HL-60 (cell line): ENCODE data around the gene CRYBG3.

ENCODE experiments used
- POLR2AphosphoS5 ChIP-seq: IDR thresholded peaks from 2 replicates; pipeline ENCODE4 v1.6.1; 2012; ENCODE audit warnings: low read depth
- TF ChIP-seq, protein P1 (sequence below): IDR thresholded peaks from one replicate; pipeline ENCODE4 v1.5.1; 2011; ENCODE audit warnings: low read length, control low read depth, inconsistent platforms; ENCODE audit not compliant: insufficient read depth
- TF ChIP-seq, protein P2 (sequence below): IDR thresholded peaks from 2 replicates; pipeline ENCODE4 v1.6.1; 2012; ENCODE audit warnings: low read depth; ENCODE audit not compliant: insufficient replicate concordance

DNA sequence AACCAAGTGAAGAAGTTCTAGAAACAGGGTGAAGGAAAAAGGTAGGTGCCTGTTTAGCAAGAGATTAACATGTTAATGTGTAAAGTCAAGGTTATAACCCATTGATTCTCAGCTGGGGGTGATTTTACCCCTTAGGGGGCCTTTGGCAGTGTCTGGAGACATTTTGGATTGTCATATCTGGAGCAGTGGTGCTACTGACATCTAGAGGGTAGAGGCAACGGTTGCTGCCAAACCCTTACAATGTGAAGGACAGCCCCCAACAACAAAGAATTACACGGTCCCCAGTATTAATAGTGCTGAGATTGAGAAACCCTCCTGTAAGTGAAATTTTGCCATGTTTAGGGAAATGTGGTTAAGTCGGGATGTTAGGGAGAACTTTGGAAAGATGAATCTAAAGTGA lies 74.7 kb downstream of the CRYBG3 start:
- TF ChIP-seq, protein P1, sequence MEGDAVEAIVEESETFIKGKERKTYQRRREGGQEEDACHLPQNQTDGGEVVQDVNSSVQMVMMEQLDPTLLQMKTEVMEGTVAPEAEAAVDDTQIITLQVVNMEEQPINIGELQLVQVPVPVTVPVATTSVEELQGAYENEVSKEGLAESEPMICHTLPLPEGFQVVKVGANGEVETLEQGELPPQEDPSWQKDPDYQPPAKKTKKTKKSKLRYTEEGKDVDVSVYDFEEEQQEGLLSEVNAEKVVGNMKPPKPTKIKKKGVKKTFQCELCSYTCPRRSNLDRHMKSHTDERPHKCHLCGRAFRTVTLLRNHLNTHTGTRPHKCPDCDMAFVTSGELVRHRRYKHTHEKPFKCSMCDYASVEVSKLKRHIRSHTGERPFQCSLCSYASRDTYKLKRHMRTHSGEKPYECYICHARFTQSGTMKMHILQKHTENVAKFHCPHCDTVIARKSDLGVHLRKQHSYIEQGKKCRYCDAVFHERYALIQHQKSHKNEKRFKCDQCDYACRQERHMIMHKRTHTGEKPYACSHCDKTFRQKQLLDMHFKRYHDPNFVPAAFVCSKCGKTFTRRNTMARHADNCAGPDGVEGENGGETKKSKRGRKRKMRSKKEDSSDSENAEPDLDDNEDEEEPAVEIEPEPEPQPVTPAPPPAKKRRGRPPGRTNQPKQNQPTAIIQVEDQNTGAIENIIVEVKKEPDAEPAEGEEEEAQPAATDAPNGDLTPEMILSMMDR, result no peak
- no peak for TF ChIP-seq POLR2AphosphoS5
- TF ChIP-seq, protein P2, sequence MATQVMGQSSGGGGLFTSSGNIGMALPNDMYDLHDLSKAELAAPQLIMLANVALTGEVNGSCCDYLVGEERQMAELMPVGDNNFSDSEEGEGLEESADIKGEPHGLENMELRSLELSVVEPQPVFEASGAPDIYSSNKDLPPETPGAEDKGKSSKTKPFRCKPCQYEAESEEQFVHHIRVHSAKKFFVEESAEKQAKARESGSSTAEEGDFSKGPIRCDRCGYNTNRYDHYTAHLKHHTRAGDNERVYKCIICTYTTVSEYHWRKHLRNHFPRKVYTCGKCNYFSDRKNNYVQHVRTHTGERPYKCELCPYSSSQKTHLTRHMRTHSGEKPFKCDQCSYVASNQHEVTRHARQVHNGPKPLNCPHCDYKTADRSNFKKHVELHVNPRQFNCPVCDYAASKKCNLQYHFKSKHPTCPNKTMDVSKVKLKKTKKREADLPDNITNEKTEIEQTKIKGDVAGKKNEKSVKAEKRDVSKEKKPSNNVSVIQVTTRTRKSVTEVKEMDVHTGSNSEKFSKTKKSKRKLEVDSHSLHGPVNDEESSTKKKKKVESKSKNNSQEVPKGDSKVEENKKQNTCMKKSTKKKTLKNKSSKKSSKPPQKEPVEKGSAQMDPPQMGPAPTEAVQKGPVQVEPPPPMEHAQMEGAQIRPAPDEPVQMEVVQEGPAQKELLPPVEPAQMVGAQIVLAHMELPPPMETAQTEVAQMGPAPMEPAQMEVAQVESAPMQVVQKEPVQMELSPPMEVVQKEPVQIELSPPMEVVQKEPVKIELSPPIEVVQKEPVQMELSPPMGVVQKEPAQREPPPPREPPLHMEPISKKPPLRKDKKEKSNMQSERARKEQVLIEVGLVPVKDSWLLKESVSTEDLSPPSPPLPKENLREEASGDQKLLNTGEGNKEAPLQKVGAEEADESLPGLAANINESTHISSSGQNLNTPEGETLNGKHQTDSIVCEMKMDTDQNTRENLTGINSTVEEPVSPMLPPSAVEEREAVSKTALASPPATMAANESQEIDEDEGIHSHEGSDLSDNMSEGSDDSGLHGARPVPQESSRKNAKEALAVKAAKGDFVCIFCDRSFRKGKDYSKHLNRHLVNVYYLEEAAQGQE, result no peak
